ENCODE results near the gene STX11. TPM values are rescaled to one million over a fixed set of nuclear protein-coding genes. Genes with fewer than 3 reads are reported as not detected.

STX11 gene
- total RNA-seq, 1 experiment from 2014 or later, result 1.3 TPM

- Histone ChIP-seq H3K36me3 (no peaks in the 10 kb centered on the region), H3K27me3 (no peaks in the 10 kb centered on the region), H3K9me3 (no peaks in the 10 kb centered on the region), H3K4me3 (peak overlapping the region; percentile 64)
- DNase-seq, result peak; percentile 96
These were observed 65.8 kb downstream of the STX11 start for GRCh38 chr6:144215932-144216667.

DNA sequence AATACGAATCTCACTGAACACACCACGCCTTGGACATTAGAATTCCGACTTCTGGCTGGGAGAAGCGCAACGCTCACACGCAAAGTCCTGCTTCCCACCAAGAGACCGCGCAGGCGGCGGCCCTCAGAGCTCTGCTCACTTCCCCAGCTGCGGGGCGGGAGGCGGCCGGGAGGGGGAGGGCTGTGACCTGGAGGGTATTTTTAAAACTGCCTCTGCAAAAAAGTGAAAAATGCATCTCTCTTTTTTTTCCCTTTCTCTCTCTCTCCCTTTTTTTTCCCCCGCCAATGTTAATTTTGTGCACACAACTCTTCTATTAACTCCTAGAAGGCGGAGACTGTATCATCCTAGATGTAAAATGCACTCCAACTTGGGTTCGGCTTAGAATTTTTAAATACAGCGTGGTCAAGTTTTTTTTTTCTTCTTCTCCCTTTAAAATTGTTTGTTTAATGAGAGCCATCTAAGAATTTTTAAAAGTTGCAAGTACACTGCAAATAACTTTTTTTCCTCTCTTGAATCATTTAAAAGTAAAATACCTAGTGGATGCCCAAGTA lies 66.4 kb downstream of the STX11 start:
- Histone ChIP-seq H3K4me3 (peak overlapping the region; percentile 64), H3K36me3 (no peaks in the 10 kb centered on the region), H3K27me3 (no peaks in the 10 kb centered on the region), H3K9me3 (no peaks in the 10 kb centered on the region)
- peak; percentile 86 for DNase-seq

DNA sequence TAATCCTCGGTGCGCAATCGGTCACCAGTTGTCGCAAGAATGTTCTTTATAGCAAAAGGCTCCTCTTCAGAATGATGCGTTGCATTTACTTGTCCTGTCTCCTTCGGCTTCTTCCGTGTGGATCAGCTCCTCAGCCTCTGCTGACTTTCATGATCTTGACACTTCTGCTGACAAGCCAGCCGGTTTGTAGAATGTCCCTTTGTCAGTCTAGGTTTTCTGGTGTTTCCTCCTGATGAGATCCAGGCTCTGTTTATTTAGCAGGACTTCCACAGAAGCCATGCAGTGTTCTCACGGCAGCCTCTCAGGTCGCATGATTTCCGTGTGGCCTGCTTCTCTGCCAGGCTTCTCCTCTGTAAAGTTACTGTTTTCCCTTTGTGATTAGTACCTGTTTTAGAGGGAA lies 66.9 kb downstream of the STX11 start:
- Histone ChIP-seq H3K9me3 (no peaks in the 10 kb centered on the region), H3K27me3 (no peaks in the 10 kb centered on the region), H3K36me3 (no peaks in the 10 kb centered on the region), H3K4me3 (peak overlapping the region; percentile 64)
- no peak for DNase-seq

DNA sequence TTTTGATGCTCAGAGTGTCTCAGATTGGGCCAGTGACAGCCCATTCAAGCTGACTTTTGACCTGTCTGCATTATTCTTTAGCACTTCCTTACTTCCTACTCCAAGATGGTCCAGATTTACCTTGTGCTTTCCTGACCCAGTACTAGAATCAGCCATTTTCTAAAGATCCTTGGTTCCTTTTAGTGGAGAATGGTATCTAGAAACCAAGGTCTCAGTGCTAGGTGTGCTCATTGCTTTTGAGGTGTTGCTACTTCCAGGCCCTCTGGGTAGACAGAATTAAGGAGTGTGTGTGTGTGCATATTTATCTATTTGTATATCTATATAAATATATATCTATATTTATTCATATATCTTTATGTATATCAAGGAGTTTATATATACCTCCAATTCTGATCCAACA lies 67.5 kb downstream of the STX11 start:
- Histone ChIP-seq H3K36me3 (no peaks in the 10 kb centered on the region), H3K9me3 (no peaks in the 10 kb centered on the region), H3K4me3 (no peak overlapping the region), H3K27me3 (no peaks in the 10 kb centered on the region)
- no peak for DNase-seq

DNA sequence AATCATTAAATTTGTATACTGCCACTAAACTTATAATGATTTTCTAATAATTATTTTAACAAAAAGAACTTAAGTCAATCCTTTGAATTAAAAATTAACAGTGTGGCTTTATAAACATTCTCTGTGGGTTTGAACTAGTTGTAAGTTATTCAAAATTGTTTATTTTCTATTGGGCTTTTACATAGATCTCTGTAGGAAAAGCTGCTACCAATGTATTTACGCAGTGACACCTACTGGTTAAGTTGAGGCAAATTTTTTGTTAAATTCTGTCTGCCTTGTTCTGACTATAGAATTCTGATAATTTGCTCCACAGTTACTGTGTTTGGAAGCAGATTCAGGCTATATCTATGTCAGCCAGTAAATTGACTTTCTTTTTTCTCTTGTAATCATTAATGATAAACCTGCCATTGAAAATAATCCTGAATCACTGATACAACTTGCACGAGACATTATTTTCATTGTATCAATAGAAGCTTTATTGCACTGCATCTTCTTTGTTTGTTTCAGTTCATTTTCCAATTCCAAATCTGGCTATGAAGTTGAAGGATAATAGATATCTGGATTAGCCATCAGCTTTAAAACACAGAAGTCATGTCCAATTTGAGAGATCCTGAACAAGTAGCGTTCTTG lies 68.9 kb downstream of the STX11 start:
- DNase-seq, result no peak
- Histone ChIP-seq H3K36me3 (no peaks in the 10 kb centered on the region), H3K9me3 (no peaks in the 10 kb centered on the region), H3K4me3 (no peak overlapping the region), H3K27me3 (no peaks in the 10 kb centered on the region)

GRCh38 chr6:144220031-144220790 lies 69.9 kb downstream of the STX11 start:
- H3K27me3 ChIP-seq, result no peaks in the 10 kb centered on the region
- no peaks in the 10 kb centered on the region for H3K36me3 ChIP-seq
- no peak for DNase-seq
- H3K4me3 ChIP-seq, result no peak overlapping the region
- no peaks in the 10 kb centered on the region for H3K9me3 ChIP-seq

- H3K4me3 ChIP-seq, result no peak overlapping the region
- no peak for DNase-seq
- no peaks in the 10 kb centered on the region for H3K36me3 ChIP-seq
- H3K9me3 ChIP-seq, result no peaks in the 10 kb centered on the region
- no peaks in the 10 kb centered on the region for H3K27me3 ChIP-seq
These were observed 73.4 kb downstream of the STX11 start for GRCh38 chr6:144223686-144224085.

GRCh38 chr6:144231721-144232120 lies 81.4 kb downstream of the STX11 start:
- Histone ChIP-seq H3K36me3 (no peaks in the 10 kb centered on the region), H3K4me3 (no peak overlapping the region), H3K9me3 (no peaks in the 10 kb centered on the region), H3K27me3 (no peaks in the 10 kb centered on the region)
- DNase-seq, result no peak

DNA sequence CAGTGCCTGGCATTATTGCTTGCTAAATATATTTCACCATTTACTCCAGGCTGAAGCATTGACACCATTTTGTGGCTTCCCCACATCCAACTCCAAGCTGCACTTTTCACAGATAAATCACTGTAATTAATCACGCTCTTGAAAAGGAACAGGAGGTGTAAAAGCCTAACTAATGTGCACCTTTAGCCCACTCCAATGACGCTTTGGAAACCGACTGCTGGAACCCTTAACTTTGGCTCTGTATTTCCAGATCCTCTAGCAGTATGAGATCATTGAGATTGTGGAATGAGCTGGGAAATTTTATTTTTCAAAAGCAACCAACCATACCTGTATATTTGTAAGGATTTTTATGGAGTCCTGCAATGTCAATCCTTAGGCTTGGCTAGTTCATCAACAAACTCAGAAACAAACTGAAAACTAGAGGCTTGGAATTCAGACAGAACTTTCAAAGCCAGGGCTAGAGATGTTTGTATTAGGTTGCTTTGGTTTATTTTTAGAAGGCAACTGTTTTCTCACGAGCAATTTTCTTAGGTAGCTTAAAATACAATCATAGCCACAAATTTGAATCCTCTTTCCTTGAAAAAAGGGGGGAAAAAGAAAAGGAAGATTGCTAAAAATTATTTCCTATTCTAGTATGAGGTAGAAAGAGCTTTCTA lies 82.0 kb downstream of the STX11 start:
- DNase-seq, result no peak
- Histone ChIP-seq H3K4me3 (no peak overlapping the region), H3K9me3 (no peaks in the 10 kb centered on the region)

GRCh38 chr6:144232832-144233230 lies 82.5 kb downstream of the STX11 start:
- H3K4me3 ChIP-seq, result no peak overlapping the region
- no peaks in the 10 kb centered on the region for H3K36me3 ChIP-seq
- no peak for DNase-seq
- H3K9me3 ChIP-seq, result no peaks in the 10 kb centered on the region
- H3K27me3 ChIP-seq, result no peaks in the 10 kb centered on the region

More for the DNA sequence above, 82.0 kb downstream of the STX11 start:
- no peaks in the 10 kb centered on the region for H3K27me3 ChIP-seq
- no peaks in the 10 kb centered on the region for H3K36me3 ChIP-seq

DNA sequence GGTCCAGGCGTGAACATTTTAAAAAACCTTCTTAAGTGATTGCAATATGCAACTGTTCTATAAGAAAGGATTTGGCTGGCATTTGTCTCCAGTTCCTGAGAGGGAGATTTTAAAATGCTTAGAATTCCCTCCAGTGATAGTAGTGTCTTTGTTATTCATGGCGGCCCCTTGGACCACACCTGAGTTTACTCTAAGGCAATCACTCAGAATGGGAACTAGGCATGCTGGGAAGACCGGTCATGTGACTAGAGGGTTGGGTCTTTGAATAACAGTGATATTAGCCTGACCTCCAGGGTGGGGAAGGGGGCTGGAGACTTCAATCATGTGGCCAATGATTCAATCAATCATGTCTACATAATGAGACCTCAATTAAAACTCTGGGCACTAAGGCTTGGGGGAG lies 84.1 kb downstream of the STX11 start:
- no peaks in the 10 kb centered on the region; the same call in 1 of the 2 replicates for H3K9me3 ChIP-seq
- H3K27me3 ChIP-seq, result no peaks in the 10 kb centered on the region
- no peak overlapping the region for H3K4me3 ChIP-seq
- no peak for DNase-seq
- H3K36me3 ChIP-seq, result no peaks in the 10 kb centered on the region

GRCh38 chr6:144234935-144235334 lies 84.6 kb downstream of the STX11 start:
- Histone ChIP-seq H3K9me3 (no peaks in the 10 kb centered on the region; the same call in 1 of the 2 replicates), H3K27me3 (no peaks in the 10 kb centered on the region), H3K36me3 (no peaks in the 10 kb centered on the region), H3K4me3 (no peak overlapping the region)
- DNase-seq, result no peak

Other genes starting within 250 kb of the STX11 start
- gene PLAGL1, start 142.3 kb upstream of the STX11 start, total RNA-seq (2014; rRNA removed; shearing (Covaris generic); ENCODE audit: low replicate concordance), result 2.1 and 5.0 TPM in 2 replicates
- gene SF3B5, start 54.9 kb upstream of the STX11 start, total RNA-seq (2014; rRNA removed; shearing (Covaris generic); ENCODE audit: low replicate concordance), result 65.0 and 97.1 TPM in 2 replicates
- gene UTRN, start 134.8 kb downstream of the STX11 start, total RNA-seq (2014; rRNA removed; shearing (Covaris generic); ENCODE audit: low replicate concordance), result 16.5 and 32.7 TPM in 2 replicates